ENCODE results near the gene SPAG9. TPM values are rescaled to one million over a fixed set of nuclear protein-coding genes. Genes with fewer than 3 reads are reported as not detected.
A peak's percentile ranks its signal among the peaks of the same experiment; 100 is the strongest.

SPAG9 gene
- total and polyA plus RNA-seq, 2 experiments from 2014 or later = 26.5 to 82.7 TPM

- Histone ChIP-seq H3K4me2 (peak within 1 kb of the TSS; percentile 98), H3K79me2 (peaks cover 11% of the 10 kb centered on the region), H3K27me3 (no peaks in the 10 kb centered on the region), H3K4me1 (ENCODE audit: insufficient read depth) (peaks cover 8% of the 10 kb centered on the region), H4K20me1 (ENCODE audit: insufficient read depth, poor library complexity, severe bottlenecking) (no peaks in the 10 kb centered on the region), H3K4me3 (peak within 1 kb of the TSS; percentile 85), H3K36me3 (replicated peaks; ENCODE audit: insufficient read depth, low read depth) (no peaks in the 10 kb centered on the region), H3K27ac (peak within 1 kb of the TSS; percentile 97), H3K9me3 (ENCODE audit: low read depth) (no peaks in the 10 kb centered on the region), H2AFZ (peak within 1 kb of the TSS; percentile 99), H3K9me2 (replicated peaks; ENCODE audit: insufficient read depth) (no peaks in the 10 kb centered on the region)
- peak; percentile 94 for DNase-seq (ENCODE audit: low spot score)
- 1% methylated on average over 49 of the region's 98 CpGs for WGBS (ENCODE audit: low lambda C conversion rate, missing lambda C conversion rate)
- TF ChIP-seq EZH2 (IDR thresholded peaks at IDR 0.05; ENCODE audit: borderline replicate concordance) = no peak
- no peak for TF ChIP-seq CTCF (IDR thresholded peaks at IDR 0.05; ENCODE audit: poor library complexity)
- TF ChIP-seq EZH2phosphoT487 (IDR thresholded peaks at IDR 0.05; ENCODE audit: low read depth, severe bottlenecking, unreplicated experiment) = no peak
Measured at GRCh38 chr17:51166198-51166986, 45.7 kb upstream of the SPAG9 start, which contains the start of gene NME2. TSS of gene NME2 (plus strand) at chr17:51166411. CDS start at chr17:51166831, 420 bp downstream.

- Histone ChIP-seq H2AFZ (peak overlapping the region; percentile 99), H3K9me3 (ENCODE audit: low read depth) (no peaks in the 10 kb centered on the region), H3K4me3 (peak overlapping the region; percentile 85), H3K4me2 (peak overlapping the region; percentile 98), H3K27ac (peak overlapping the region; percentile 97), H3K9me2 (replicated peaks; ENCODE audit: insufficient read depth) (no peaks in the 10 kb centered on the region), H3K4me1 (ENCODE audit: insufficient read depth) (peaks cover 8% of the 10 kb centered on the region), H3K79me2 (peaks cover 11% of the 10 kb centered on the region), H3K27me3 (no peaks in the 10 kb centered on the region), H3K36me3 (replicated peaks; ENCODE audit: insufficient read depth, low read depth) (no peaks in the 10 kb centered on the region), H4K20me1 (ENCODE audit: insufficient read depth, poor library complexity, severe bottlenecking) (no peaks in the 10 kb centered on the region)
- TF ChIP-seq EZH2phosphoT487 (IDR thresholded peaks at IDR 0.05; ENCODE audit: low read depth, severe bottlenecking, unreplicated experiment) (no peak), CTCF (IDR thresholded peaks at IDR 0.05; ENCODE audit: poor library complexity) (no peak), EZH2 (IDR thresholded peaks at IDR 0.05; ENCODE audit: borderline replicate concordance) (no peak)
- DNase-seq (ENCODE audit: low spot score) = peak; percentile 51
- 5% methylated on average over 20 of the region's 21 CpGs for WGBS (ENCODE audit: low lambda C conversion rate, missing lambda C conversion rate)
Measured at GRCh38 chr17:51165680-51166197, 45.1 kb upstream of the SPAG9 start.

DNA sequence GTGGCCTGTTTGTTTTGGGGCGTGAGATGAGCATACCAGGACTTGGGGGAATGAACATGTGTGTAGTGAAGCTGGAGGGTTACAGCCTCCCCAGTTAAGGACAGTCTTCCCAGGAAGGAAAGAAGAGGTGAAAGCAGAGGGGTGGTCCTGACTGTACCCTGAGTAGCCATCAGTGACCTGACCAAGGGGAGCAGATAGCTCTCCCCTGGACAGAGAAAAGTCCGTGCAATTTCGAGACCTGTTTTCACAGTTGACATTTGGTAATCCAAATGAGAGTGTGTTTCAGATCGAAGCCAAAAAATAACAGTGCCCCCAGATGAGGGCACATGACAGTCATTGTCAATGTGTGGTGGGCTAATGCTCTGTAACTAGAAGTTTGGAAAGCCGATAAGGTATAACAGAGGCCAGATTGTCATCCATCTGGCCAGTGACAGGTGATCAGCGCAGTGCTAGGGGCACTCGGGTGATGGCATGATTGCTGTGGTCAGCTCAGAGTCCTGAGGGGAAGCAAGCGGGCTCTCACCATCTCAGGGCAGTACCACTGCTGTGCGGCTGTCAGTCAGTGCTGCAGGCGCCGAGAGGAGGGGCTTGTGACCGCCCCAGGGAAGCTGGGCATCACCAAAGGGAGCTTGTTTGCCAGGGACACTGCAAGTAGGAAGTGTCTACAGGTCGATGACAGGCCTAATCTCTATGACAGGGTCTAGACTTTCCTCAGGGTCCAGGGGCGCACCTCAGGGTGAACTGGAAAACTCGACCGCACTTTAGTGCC, 44.4 kb upstream of the SPAG9 start:
- Histone ChIP-seq H3K4me3 (peak overlapping the region; percentile 85), H3K79me2 (peaks cover 11% of the 10 kb centered on the region), H3K36me3 (replicated peaks; ENCODE audit: insufficient read depth, low read depth) (no peaks in the 10 kb centered on the region), H3K9me2 (replicated peaks; ENCODE audit: insufficient read depth) (no peaks in the 10 kb centered on the region), H3K4me2 (peak overlapping the region; percentile 98), H4K20me1 (ENCODE audit: insufficient read depth, poor library complexity, severe bottlenecking) (no peaks in the 10 kb centered on the region), H3K9me3 (ENCODE audit: low read depth) (no peaks in the 10 kb centered on the region), H3K27me3 (no peaks in the 10 kb centered on the region), H3K4me1 (ENCODE audit: insufficient read depth) (peaks cover 8% of the 10 kb centered on the region), H3K27ac (peak overlapping the region; percentile 97), H2AFZ (peak overlapping the region; percentile 99)
- peak; percentile 25 for DNase-seq (ENCODE audit: low spot score)
- WGBS (ENCODE audit: low lambda C conversion rate, missing lambda C conversion rate) = 59% methylated on average over 16 of the region's 16 CpGs
- no peak for TF ChIP-seq CTCF (IDR thresholded peaks at IDR 0.05; ENCODE audit: poor library complexity)
- no peak for TF ChIP-seq EZH2phosphoT487 (IDR thresholded peaks at IDR 0.05; ENCODE audit: low read depth, severe bottlenecking, unreplicated experiment)
- TF ChIP-seq EZH2 (IDR thresholded peaks at IDR 0.05; ENCODE audit: borderline replicate concordance) = no peak

Data from hepatocyte (in vitro differentiated cells).